Progenitor cell of endocrine pancreas (in vitro differentiated cells): ENCODE measurements around the gene RRP36. TPM values are rescaled to one million over a fixed set of nuclear protein-coding genes. Genes with fewer than 3 reads are reported as not detected.

Experiments
- DNase-seq: peaks from one replicate; pipeline ENCODE4 v3.0.0; 2021; ENCODE audit warnings: low spot score; ENCODE audit not compliant: unreplicated experiment
- H3K27ac Mint-ChIP-seq: 2 replicates; pipeline ENCODE4 v1.8.0; 2021; ENCODE audit warnings: mild to moderate bottlenecking, moderate library complexity, mixed read lengths
- H3K27me3 Mint-ChIP-seq: 2 replicates; pipeline ENCODE4 v1.8.0; 2021; ENCODE audit warnings: mixed read lengths
- H3K36me3 Mint-ChIP-seq: 2 replicates; pipeline ENCODE4 v1.8.0; 2022; ENCODE audit warnings: mixed read lengths; ENCODE audit not compliant: insufficient read depth
- H3K4me1 Mint-ChIP-seq: 2 replicates; pipeline ENCODE4 v1.8.0; 2021; ENCODE audit warnings: low read depth, mixed read lengths
- H3K4me3 Mint-ChIP-seq: 2 replicates; pipeline ENCODE4 v1.8.0; 2021; ENCODE audit warnings: low read depth, mild to moderate bottlenecking, moderate library complexity, mixed read lengths
- H3K9me3 Mint-ChIP-seq: 2 replicates; pipeline ENCODE4 v1.8.0; 2021; ENCODE audit warnings: low read depth, mixed read lengths
- CTCF ChIP-seq: fragments of 200-600 bp; sonication (generic); IDR thresholded peaks from one replicate; pipeline ENCODE4 v1.5.0; 2021; ENCODE audit warnings: antibody characterized with exemption, mild to moderate bottlenecking; ENCODE audit not compliant: unreplicated experiment
- total RNA-seq: library from RNA; stranded (reverse); gene quantifications from 2 replicates; pipeline ENCODE4 v1.2.1, GENCODE V29; 2021

Gene RRP36
- total RNA-seq, 1 donor from 2014 or later, result 62.4 TPM

GRCh38 chr6:43075670-43076463 is 54.4 kb downstream of the RRP36 start, which contains the start of gene PTK7:
TSS of gene PTK7 (plus strand) at chr6:43076314. CDS start at chr6:43076489, 175 bp downstream.
- DNase-seq, result peak; percentile 80
- Mint-ChIP-seq H3K4me3 (peak within 1 kb of the TSS; percentile 88), H3K27ac (peak within 1 kb of the TSS; percentile 92), H3K4me1 (peaks cover 15% of the 10 kb centered on the region), H3K36me3 (peaks cover 4% of the 10 kb centered on the region), H3K27me3 (no peaks in the 10 kb centered on the region), H3K9me3 (no peaks in the 10 kb centered on the region)
- no peak for TF ChIP-seq CTCF

- H3K9me3 Mint-ChIP-seq, result no peaks in the 10 kb centered on the region
- peak overlapping the region; percentile 92 for H3K27ac Mint-ChIP-seq
- H3K4me1 Mint-ChIP-seq, result peaks cover 15% of the 10 kb centered on the region
- peak; percentile 51 for DNase-seq
- H3K27me3 Mint-ChIP-seq, result no peaks in the 10 kb centered on the region
- peaks cover 2% of the 10 kb centered on the region for H3K36me3 Mint-ChIP-seq
- no peak for TF ChIP-seq CTCF
- H3K4me3 Mint-ChIP-seq, result peak overlapping the region; percentile 88
These were observed 55.3 kb downstream of the RRP36 start for GRCh38 chr6:43076464-43077332.

- peak overlapping the region; percentile 92 for H3K27ac Mint-ChIP-seq
- H3K27me3 Mint-ChIP-seq, result no peaks in the 10 kb centered on the region
- DNase-seq, result no peak
- H3K9me3 Mint-ChIP-seq, result no peaks in the 10 kb centered on the region
- H3K4me3 Mint-ChIP-seq, result peak overlapping the region; percentile 88
- peaks cover 15% of the 10 kb centered on the region for H3K4me1 Mint-ChIP-seq
- TF ChIP-seq CTCF, result no peak
- H3K36me3 Mint-ChIP-seq, result no peaks in the 10 kb centered on the region
These were observed 55.9 kb downstream of the RRP36 start for GRCh38 chr6:43077333-43077809.

GRCh38 chr6:43077981-43078511 is 56.6 kb downstream of the RRP36 start:
- DNase-seq, result no peak
- peak overlapping the region; percentile 88 for H3K4me3 Mint-ChIP-seq
- no peaks in the 10 kb centered on the region for H3K9me3 Mint-ChIP-seq
- H3K4me1 Mint-ChIP-seq, result peaks cover 15% of the 10 kb centered on the region
- H3K27ac Mint-ChIP-seq, result peak overlapping the region; percentile 21
- no peaks in the 10 kb centered on the region for H3K27me3 Mint-ChIP-seq
- TF ChIP-seq CTCF, result no peak
- H3K36me3 Mint-ChIP-seq, result no peaks in the 10 kb centered on the region

GRCh38 chr6:43078691-43079090 is 57.3 kb downstream of the RRP36 start:
- Mint-ChIP-seq H3K9me3 (no peaks in the 10 kb centered on the region), H3K4me1 (peaks cover 15% of the 10 kb centered on the region), H3K4me3 (peak overlapping the region; percentile 88), H3K27me3 (no peaks in the 10 kb centered on the region), H3K36me3 (no peaks in the 10 kb centered on the region), H3K27ac (no peak overlapping the region)
- DNase-seq, result no peak
- TF ChIP-seq CTCF, result no peak
